K562 (cell line): ENCODE measurements around the gene TBC1D12. TPM values are rescaled to one million over a fixed set of nuclear protein-coding genes. Genes with fewer than 3 reads are reported as not detected.

Source experiments
- ATAC-seq: fragments of 200-7000 bp; cut with Tn5 transposase; 3 replicates; pipeline ENCODE4 v1.9.1; 2020; ENCODE audit warnings: moderate library complexity
- BruUV-seq: library from RNA; stranded (reverse); fragments of 400-500 nt; replicated peaks from 2 replicates; lab custom pipeline; 2021; lab: Mats Ljungman, UMichigan
- CTCF ChIA-PET: fragments of 300-600 bp; formaldehyde crosslinking; extraction: SDS; loops from one replicate; lab custom pipeline; 2021; ENCODE audit warnings: low intra/inter-chr PET ratio; lab: Yijun Ruan, JAX
- POLR2A ChIA-PET: fragments of 300-600, 350-650 bp; sonication (Branson Sonifier 250); formaldehyde crosslinking; extraction: SDS; loops from one replicate; lab custom pipeline; 2021; ENCODE audit warnings: antibody characterized with exemption, inconsistent platforms; lab: Yijun Ruan, JAX
- DNase-seq, 4 experiments: peaks; one replicate each; pipeline versions ENCODE4 v3.0.0 to v3.0.0-alpha.2; 2011 to 2018; ENCODE audit warnings: low spot score in 3 of 4, mixed read lengths in 3 of 4; ENCODE audit errors: extremely low read depth in 1 of 4
- FAIRE-seq: peaks from 2 replicates; lab custom pipeline; 2011; peaks lifted over from hg19 to GRCh38; lab: Jason Lieb, UNC
- H2AFZ ChIP-seq: 2 replicates; pipeline ENCODE4 v1.6.0; 2011; ENCODE audit warnings: low read depth, low read length, control low read depth, inconsistent platforms
- H3K27ac ChIP-seq: fragments of 200-600 bp; 3 replicates; pipeline ENCODE4 v1.8.0; 2011; ENCODE audit warnings: low read depth, mild to moderate bottlenecking, control low read depth, inconsistent platforms, low read length, moderate library complexity, mixed read lengths; ENCODE audit errors: extremely low read depth
- H3K27me3 ChIP-seq, 2 experiments: fragments of 300-600 bp in 1 of 2; 2 replicates in 1 of 2; 3 replicates in 1 of 2; pipeline versions ENCODE4 v1.6.0 to v1.8.0; 2011; ENCODE audit warnings: inconsistent platforms in 2 of 2, low read length in 2 of 2, mild to moderate bottlenecking in 1 of 2, mixed read lengths in 1 of 2, moderate library complexity in 1 of 2; ENCODE audit not compliant: control insufficient read depth in 2 of 2, insufficient read depth in 2 of 2
- H3K36me3 ChIP-seq: fragments of 300-600 bp; 3 replicates; pipeline ENCODE4 v1.8.0; 2011; ENCODE audit warnings: mild to moderate bottlenecking, low read length, inconsistent platforms; ENCODE audit not compliant: control insufficient read depth, insufficient read depth
- H3K4me1 ChIP-seq, 2 experiments: fragments of 200-600 bp in 1 of 2; replicated peaks in 1 of 2; 2 replicates in 1 of 2; 3 replicates in 1 of 2; pipeline versions ENCODE4 v1.5.1 to v1.8.0; 2011; ENCODE audit warnings: inconsistent platforms in 2 of 2, low read length in 2 of 2, mild to moderate bottlenecking in 1 of 2, mixed read lengths in 1 of 2, moderate library complexity in 1 of 2; ENCODE audit not compliant: control insufficient read depth in 2 of 2, insufficient read depth in 2 of 2
- H3K4me2 ChIP-seq: 2 replicates; pipeline ENCODE4 v1.6.1; 2011; ENCODE audit warnings: low read length, control low read depth, inconsistent platforms, mixed read lengths; ENCODE audit not compliant: insufficient read depth
- H3K4me3 ChIP-seq: fragments of 200-600 bp; sonication (generic), shearing (Covaris generic); 2 replicates; pipeline ENCODE4 v1.5.1; 2016; ENCODE audit warnings: control low read depth, inconsistent platforms
- H3K79me2 ChIP-seq: fragments of 200-600 bp; 3 replicates; pipeline ENCODE4 v1.8.0; 2011; ENCODE audit warnings: low read length, inconsistent platforms; ENCODE audit not compliant: control insufficient read depth, insufficient read depth
- H3K9ac ChIP-seq, 2 experiments: 2 replicates each; pipeline versions ENCODE4 v1.6.0 to v1.6.1; 2011; ENCODE audit warnings: low read depth in 2 of 2, low read length in 2 of 2, control low read depth in 1 of 2, inconsistent platforms in 1 of 2, mild to moderate bottlenecking in 1 of 2, mixed read lengths in 1 of 2; ENCODE audit not compliant: insufficient read depth in 1 of 2
- H3K9me1 ChIP-seq: one replicate; pipeline ENCODE4 v1.6.0; 2011; ENCODE audit warnings: inconsistent platforms, mild to moderate bottlenecking, low read length, moderate library complexity; ENCODE audit not compliant: control insufficient read depth, insufficient read depth
- H3K9me3 ChIP-seq: replicated peaks from 2 replicates; pipeline ENCODE4 v1.5.1; 2011; ENCODE audit warnings: low read depth, low read length, inconsistent platforms; ENCODE audit not compliant: control insufficient read depth, insufficient read depth
- H4K20me1 ChIP-seq: replicated peaks from 2 replicates; pipeline ENCODE4 v1.6.1; 2011; ENCODE audit warnings: low read length, inconsistent platforms, mixed read lengths; ENCODE audit not compliant: control insufficient read depth, insufficient read depth
- ATF7 ChIP-seq: fragments of 450-650 bp; IDR thresholded peaks from 2 replicates; pipeline ENCODE4 v1.7.1; 2014; ENCODE audit warnings: mild to moderate bottlenecking, moderate library complexity
- ELF1 ChIP-seq: fragments of 200-800 bp; sonication (Bioruptor generic); IDR thresholded peaks from 2 replicates; pipeline ENCODE4 v1.6.1; 2016; ENCODE audit warnings: missing genetic modification characterization, missing compliant biosample characterization
- HDAC1 ChIP-seq, 2 experiments: fragments of 450-650 bp; IDR thresholded peaks; 2 replicates each; pipeline ENCODE4 v1.6.1; 2016 to 2017; ENCODE audit warnings: inconsistent platforms in 1 of 2, mild to moderate bottlenecking in 1 of 2, moderate library complexity in 1 of 2
- NFXL1 ChIP-seq: fragments of 450-650 bp; formaldehyde crosslinking; IDR thresholded peaks from 2 replicates; pipeline ENCODE4 v1.4.0; 2021; ENCODE audit warnings: mild to moderate bottlenecking
- ZNF766 ChIP-seq: fragments of 200-800 bp; sonication (Bioruptor generic); conservative IDR thresholded peaks from 2 replicates; pipeline ENCODE4 v1.6.1; 2016; ENCODE audit warnings: missing genetic modification characterization, missing compliant biosample characterization
- WGBS: fragments of 100-300 bp; shearing (Covaris generic); methylation state at CpG from one replicate; pipeline ENCODE4 v1.1.6; 2016; ENCODE audit warnings: low coverage, mixed read lengths; ENCODE audit not compliant: insufficient coverage; ENCODE audit errors: missing lambda C conversion rate; 5-methylcytosine and 5-hydroxymethylcytosine counted together
- in situ Hi-C: fragments of 300-500 bp; cut with MboI; formaldehyde crosslinking; loops from 4 replicates; pipeline ENCODE4 v1.15.0; 2018; ENCODE audit warnings: inconsistent platforms, mixed read lengths
- intact Hi-C: fragments of 100-400 bp; cut with micrococcal nuclease; formaldehyde crosslinking; loops from 2 replicates; pipeline ENCODE4 v1.14.2; 2022
- polyA plus RNA-seq, 8 experiments: library from polyadenylated mRNA; depleted of rRNA in 4 of 8; stranded (reverse) in 5 of 8; unstranded in 3 of 8; fragments of >200 nt; fragmentation: Nextera tagmentation in 2 of 8; fragmentation: Illumina TruSeq in 1 of 8; extraction: Ambion mirVana in 2 of 8; extraction: Trizol in 1 of 8; gene quantifications; 2 replicates each; pipeline versions ENCODE4 v1.2.1 to v1.2.3, GENCODE V29; 2011 to 2014; ENCODE audit warnings: inconsistent platforms in 1 of 8, missing spikeins in 1 of 8
- total RNA-seq, 7 experiments: library from RNA; depleted of rRNA in 6 of 7; stranded (reverse); fragments of >200 nt in 6 of 7; fragmentation: Illumina TruSeq in 2 of 7; extraction: Trizol in 2 of 7; gene quantifications; 2 replicates each; pipeline versions ENCODE4 v1.2.1 to v1.2.3, GENCODE V29; 2011 to 2021; ENCODE audit warnings: low replicate concordance in 1 of 7
- TF ChIP-seq, protein P1 (sequence below): fragments of 250-450 bp; sonication (Bioruptor Pico); IDR thresholded peaks from 2 replicates; pipeline ENCODE4 v1.4.0; 2020; ENCODE audit warnings: mild to moderate bottlenecking
- TF ChIP-seq, protein P2 (sequence below), 2 experiments: fragments of 200-800 bp in 1 of 2; sonication (Bioruptor generic) in 1 of 2; sonication (generic) in 1 of 2; formaldehyde crosslinking in 1 of 2; IDR thresholded peaks in 1 of 2; conservative IDR thresholded peaks in 1 of 2; 2 replicates each; pipeline versions ENCODE4 v1.5.0 to v1.6.1; 2016 to 2020; ENCODE audit warnings: missing compliant biosample characterization in 1 of 2, missing genetic modification characterization in 1 of 2, missing genetic modification reagents in 1 of 2
- TF ChIP-seq, protein P3 (sequence below): fragments of 450-650 bp; IDR thresholded peaks from 2 replicates; pipeline ENCODE4 v1.6.1; 2016

TBC1D12 gene
- total and polyA plus RNA-seq, 9 of the 15 experiments (the other 6 are each of a cell fraction or from before 2014, with no cell fraction given): 2.1 to 6.7 (median 3.9) TPM

DNA sequence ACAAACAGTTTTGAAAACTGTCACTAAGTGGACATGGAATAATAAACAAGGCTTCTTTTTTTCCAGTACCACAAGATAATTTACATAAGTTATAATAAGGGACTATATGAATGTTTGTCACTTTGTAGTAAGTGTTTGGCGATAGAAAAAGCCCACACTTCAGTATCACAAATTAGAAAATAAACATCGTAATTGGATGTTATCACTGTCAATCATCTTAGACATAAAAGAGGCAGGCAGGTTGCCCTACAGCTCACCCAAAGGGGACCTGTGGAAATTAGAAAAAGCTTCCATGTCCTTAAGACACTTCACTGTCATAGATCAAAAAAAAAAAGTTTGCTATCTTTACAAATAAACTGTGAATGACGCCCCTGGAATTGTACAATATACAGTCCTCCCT, 36.0 kb upstream of the TBC1D12 start:
- H3K4me1 ChIP-seq: peaks cover 3 to 5% of the 10 kb centered on the region in 2 experiments; a peak in 4 of 5 replicates
- POLR2A ChIA-PET: no interaction called here

DNA sequence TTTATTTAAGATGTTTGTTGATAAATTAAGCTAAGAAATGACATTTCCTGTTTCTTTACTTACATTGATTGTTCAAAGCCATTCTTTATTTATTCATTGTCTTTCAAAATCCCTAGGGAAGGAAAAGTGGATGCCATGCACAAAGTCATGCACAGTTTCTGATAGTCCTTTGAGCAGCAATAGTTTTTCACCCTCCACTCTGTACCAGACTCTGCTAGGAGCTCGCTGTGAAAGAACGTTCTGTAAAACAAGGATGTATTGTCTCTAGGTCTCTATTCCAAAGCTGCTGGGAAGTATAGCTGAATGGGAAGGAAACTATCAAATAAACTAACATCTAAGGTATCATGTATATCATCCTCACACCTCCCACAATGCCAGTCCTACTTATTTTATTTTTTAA, 31.8 kb upstream of the TBC1D12 start:
- intact Hi-C loops: no loop called here
- Histone ChIP-seq H3K4me1 (no peaks in the 10 kb centered on the region; a peak in 1 of 5 replicates), H3K9me1 (no peaks in the 10 kb centered on the region), H3K9ac (no peak overlapping the region), H3K9me3 (no peaks in the 10 kb centered on the region), H3K4me2 (no peak overlapping the region), H3K36me3 (no peaks in the 10 kb centered on the region), H2AFZ (no peak overlapping the region), H4K20me1 (no peaks in the 10 kb centered on the region), H3K27ac (no peak overlapping the region), H3K79me2 (no peaks in the 10 kb centered on the region)
- WGBS: 17% methylated on average over 2 of the region's 2 CpGs
- CTCF ChIA-PET: no interaction called here
- in situ Hi-C loops: no loop called here
- FAIRE-seq (no peak), DNase-seq (no peak), ATAC-seq (no peak)
- no TSS peak for BruUV-seq
- POLR2A ChIA-PET: no interaction called here
- TF ChIP-seq, protein P1, sequence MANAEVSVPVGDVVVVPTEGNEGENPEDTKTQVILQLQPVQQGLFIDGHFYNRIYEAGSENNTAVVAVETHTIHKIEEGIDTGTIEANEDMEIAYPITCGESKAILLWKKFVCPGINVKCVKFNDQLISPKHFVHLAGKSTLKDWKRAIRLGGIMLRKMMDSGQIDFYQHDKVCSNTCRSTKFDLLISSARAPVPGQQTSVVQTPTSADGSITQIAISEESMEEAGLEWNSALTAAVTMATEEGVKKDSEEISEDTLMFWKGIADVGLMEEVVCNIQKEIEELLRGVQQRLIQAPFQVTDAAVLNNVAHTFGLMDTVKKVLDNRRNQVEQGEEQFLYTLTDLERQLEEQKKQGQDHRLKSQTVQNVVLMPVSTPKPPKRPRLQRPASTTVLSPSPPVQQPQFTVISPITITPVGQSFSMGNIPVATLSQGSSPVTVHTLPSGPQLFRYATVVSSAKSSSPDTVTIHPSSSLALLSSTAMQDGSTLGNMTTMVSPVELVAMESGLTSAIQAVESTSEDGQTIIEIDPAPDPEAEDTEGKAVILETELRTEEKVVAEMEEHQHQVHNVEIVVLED: no peak
- TF ChIP-seq, protein P2, sequence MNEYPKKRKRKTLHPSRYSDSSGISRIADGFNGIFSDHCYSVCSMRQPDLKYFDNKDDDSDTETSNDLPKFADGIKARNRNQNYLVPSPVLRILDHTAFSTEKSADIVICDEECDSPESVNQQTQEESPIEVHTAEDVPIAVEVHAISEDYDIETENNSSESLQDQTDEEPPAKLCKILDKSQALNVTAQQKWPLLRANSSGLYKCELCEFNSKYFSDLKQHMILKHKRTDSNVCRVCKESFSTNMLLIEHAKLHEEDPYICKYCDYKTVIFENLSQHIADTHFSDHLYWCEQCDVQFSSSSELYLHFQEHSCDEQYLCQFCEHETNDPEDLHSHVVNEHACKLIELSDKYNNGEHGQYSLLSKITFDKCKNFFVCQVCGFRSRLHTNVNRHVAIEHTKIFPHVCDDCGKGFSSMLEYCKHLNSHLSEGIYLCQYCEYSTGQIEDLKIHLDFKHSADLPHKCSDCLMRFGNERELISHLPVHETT (CRISPR knock-in tag; conservative IDR thresholded peaks at IDR 0.05 in 1 of 2, IDR thresholded peaks at IDR 0.05 in 1 of 2): no peak
- TF ChIP-seq NFXL1 (CRISPR knock-in tag) (no peak), HDAC1 (IDR thresholded peaks at IDR 0.05) (no peak), ATF7 (no peak), ELF1 (tag) (no peak)
- TF ChIP-seq, all 486 proteins: peak for 0
- H3K27me3 ChIP-seq: no peaks in the 10 kb centered on the region
- H3K4me3 ChIP-seq: no peak overlapping the region

More for the DNA sequence above, 36.0 kb upstream of the TBC1D12 start:
- Histone ChIP-seq H3K79me2 (peaks cover 14% of the 10 kb centered on the region), H3K27me3 (no peaks in the 10 kb centered on the region), H3K4me2 (no peak overlapping the region), H3K9me3 (no peaks in the 10 kb centered on the region), H3K27ac (no peak overlapping the region), H4K20me1 (no peaks in the 10 kb centered on the region), H3K9ac (no peak overlapping the region), H3K36me3 (peaks cover 1% of the 10 kb centered on the region; the same call in 2 of the 3 replicates), H3K4me3 (no peak overlapping the region), H2AFZ (no peak overlapping the region)
- FAIRE-seq: no peak
- 61% methylated on average over 3 of the region's 3 CpGs for WGBS
- ATAC-seq: no peak
- no TSS peak for BruUV-seq
- CTCF ChIA-PET: no interaction called here
- no peak for DNase-seq
- intact Hi-C loops: no loop called here
- in situ Hi-C loops: no loop called here
- no peak for TF ChIP-seq ZNF766 (CRISPR knock-in tag)
- TF ChIP-seq, protein P3, sequence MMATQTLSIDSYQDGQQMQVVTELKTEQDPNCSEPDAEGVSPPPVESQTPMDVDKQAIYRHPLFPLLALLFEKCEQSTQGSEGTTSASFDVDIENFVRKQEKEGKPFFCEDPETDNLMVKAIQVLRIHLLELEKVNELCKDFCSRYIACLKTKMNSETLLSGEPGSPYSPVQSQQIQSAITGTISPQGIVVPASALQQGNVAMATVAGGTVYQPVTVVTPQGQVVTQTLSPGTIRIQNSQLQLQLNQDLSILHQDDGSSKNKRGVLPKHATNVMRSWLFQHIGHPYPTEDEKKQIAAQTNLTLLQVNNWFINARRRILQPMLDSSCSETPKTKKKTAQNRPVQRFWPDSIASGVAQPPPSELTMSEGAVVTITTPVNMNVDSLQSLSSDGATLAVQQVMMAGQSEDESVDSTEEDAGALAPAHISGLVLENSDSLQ: peak; percentile 59
- TF ChIP-seq, all 486 proteins: peak for 1
- H3K9me1 ChIP-seq: no peaks in the 10 kb centered on the region
